Activated CD8-positive, alpha-beta memory T cell treated with anti-CD3 and anti-CD28 coated beads, Interleukin-2, amount 50 U/mL, for 4 hours (primary cell): ENCODE data around the gene G3BP1.
"Not testable (repeated sequence)": the region's sequence is repeated elsewhere in the genome, so short reads cannot be mapped to it uniquely, and the experiment has no call there.

Source experiments
- DNase-seq: peaks from one replicate; pipeline ENCODE4 v3.0.0-alpha.2; 2020

The G3BP1 gene

DNA sequence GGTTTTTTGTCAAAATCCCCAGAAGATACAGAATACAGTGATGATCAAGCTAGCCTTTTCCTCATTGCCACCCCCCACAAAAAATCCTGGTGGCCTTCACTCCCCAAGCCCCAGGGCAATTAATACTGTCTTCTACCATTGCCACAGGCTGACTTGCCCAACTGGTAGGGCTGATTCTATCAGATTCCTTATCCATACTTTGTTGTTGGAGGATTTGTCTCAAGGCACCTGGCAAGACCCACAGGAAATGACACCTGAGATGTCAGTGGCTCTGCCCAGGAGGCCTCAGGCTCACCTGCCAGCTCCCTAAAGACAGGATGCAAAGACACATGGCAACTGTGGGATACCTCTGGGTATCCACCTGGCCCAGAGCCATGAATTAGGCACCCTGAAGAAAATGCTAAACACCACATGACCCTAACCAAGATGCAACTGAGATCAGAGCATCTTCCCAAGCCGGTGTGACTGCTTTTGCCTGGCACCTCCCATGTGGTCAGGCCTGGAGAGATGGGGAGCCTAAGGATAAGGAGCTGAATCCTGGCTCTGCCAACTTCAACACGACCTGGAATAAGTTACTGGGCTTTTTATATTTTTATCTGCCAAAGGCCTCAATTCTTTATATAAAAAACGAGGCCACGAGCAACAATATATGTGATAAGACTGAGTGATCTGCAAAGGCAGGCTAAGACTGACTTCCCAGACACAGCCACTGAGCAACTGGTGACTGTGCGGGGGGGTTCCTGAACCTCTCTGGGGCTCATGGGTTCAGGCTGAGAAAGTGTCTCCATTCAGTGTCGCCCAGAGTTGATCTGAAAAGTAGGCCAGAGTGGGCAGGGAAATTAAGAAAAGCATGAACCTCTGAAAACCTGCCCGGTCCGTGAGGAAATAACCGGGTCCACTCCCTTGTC, 14.3 kb upstream of the G3BP1 start:
- peak; percentile 47 for DNase-seq

GRCh38 chr5:151758141-151758429, 13.7 kb upstream of the G3BP1 start:
- DNase-seq = no peak

DNA sequence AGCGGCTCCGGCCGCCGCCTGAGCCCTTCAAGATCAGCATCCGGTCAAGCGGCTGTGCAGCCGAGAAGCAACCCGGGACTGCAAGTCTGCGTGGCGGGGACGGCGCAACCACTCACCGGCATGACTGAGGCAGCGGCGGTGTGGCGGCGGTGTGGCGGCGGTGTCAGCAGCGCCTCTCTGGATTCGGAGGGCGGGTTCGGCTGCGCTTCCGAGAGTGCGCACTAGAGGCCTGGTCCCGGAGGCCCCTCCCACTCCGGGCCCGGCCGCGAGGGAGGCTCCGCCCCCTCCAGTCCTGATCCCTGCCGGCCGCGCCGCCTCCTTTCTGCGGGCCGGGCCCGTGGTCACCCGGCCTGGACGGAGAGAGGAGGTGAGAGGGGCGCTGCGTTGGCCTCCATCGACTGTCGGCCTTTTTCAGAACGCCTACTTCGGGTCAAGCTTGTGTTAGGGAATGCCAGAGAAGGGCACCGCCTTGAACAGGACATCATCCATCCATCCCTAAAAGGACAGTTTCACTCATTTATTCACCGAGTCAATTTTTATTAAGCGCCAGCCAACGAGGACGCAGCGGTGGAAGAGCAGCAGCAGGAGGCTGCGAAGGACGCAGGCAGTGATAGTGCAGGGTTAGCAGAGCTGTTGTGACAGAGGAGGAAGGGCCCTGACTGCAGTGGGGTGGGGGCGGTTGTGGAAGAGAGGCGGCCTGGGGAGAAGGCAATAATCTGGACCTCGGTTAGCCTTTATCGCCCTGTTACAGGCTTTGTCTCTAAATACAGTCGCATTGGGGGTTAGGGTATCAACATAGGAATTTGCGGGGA, 13.1 kb upstream of the G3BP1 start, which contains the start of gene ATOX1:
Gene ATOX1, minus strand, starts transcription at position 202 of the 812 bp plus-strand sequence. Its CDS starts 80 bp downstream, at position 122.
- peak; percentile 88 for DNase-seq

GRCh38 chr5:151764801-151765200, 7.0 kb upstream of the G3BP1 start:
- DNase-seq = no peak

DNA sequence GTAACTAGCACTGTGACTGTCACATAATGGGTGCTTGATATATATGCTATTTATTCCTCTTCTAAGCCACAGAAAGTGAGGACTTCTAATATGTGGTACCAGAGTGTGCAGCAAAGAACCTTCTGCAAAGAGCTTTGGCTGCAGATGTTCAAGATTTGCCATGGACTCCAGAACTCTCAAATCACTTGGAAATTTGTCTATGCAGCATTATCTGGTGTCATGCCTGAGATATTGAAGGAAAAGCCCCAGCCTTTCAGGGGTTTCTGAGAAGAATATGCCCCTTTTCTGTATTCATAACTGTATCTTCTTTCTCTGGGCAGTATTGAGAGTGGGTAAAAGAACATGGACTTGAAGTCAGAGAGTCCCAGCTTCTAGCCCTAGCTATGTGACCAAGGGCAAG, 4.8 kb upstream of the G3BP1 start:
- DNase-seq = no peak

GRCh38 chr5:151770383-151771258, 1.1 kb upstream of the G3BP1 start:
- DNase-seq = peak; percentile 57

- peak; percentile 33 for DNase-seq
Measured at GRCh38 chr5:151772029-151772845, 483 bp downstream of the G3BP1 start.

- no peak for DNase-seq
Measured at GRCh38 chr5:151772846-151773561, 1.2 kb downstream of the G3BP1 start.

DNA sequence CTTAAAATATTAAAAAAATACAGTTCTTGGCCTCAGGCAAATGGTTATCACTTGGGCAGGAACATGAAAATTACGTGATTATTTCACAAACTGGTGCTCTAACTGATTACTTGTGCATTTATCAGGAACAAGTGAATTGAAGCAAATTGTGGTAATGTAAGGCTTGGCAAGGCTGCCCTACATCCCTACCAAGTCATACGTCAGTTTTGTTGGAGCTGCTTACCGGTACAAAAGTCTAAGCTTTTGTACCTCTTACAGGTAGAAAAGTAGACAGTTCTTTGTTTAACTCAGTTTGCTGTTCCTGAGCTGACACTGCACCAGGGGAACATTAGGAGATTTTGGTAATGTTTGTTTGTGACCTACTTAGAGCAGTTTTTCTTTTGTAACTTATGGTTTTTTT, 2.2 kb downstream of the G3BP1 start:
- no peak for DNase-seq

DNA sequence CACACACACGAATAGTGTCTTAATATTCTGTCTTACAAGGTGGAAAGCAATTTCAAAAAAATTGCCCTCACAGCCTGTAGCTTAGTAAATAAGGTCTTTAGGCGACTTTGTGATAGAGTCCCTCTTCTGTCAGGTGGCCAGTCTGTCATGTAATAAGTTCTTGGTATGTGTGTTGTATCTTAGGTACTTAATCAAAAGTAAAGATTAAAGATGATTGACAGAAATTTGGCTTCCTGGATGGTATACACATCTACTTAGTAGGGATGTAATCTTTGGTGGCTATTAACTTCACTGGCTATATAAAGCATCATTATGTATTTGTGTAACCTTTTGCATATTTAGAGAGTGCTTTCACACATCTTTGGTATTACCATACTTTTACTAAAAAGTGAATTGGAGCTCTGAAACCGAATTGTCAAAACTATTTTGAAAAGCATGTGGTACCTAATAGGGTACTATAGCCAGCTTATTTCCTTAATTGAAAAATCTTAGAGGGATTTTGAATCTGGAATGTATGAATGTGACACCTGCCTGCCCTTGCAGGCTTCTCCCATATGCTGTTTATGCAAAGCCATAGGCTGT, 3.4 kb downstream of the G3BP1 start:
- no peak for DNase-seq

DNA sequence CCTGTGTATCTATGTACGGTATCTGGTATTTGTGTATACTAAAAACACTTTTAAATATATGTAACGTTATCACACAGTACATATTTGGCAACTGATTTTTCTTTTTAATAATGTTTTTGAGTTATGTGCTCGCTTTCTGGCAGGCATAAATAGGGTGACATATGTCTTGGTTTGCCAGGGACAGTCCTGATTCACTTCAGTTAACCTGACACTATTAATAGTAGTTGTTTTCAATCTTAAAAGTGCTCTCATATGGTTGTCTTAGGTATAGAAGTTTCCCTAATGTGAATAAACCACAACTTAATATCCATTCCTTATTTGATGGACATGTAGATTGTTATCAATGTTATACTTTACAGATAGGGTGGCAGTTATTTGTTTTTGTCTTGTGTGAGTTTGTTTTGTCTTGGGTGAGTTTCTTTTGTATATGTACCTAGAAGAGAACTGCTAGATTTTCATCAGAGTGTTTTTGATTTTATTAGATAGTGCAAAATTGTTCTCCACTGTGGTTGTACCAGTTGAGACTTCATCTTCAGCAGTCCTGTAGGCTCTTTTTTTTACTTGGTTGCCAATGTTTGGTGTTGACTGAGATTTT, 7.9 kb downstream of the G3BP1 start:
- DNase-seq = no peak

DNA sequence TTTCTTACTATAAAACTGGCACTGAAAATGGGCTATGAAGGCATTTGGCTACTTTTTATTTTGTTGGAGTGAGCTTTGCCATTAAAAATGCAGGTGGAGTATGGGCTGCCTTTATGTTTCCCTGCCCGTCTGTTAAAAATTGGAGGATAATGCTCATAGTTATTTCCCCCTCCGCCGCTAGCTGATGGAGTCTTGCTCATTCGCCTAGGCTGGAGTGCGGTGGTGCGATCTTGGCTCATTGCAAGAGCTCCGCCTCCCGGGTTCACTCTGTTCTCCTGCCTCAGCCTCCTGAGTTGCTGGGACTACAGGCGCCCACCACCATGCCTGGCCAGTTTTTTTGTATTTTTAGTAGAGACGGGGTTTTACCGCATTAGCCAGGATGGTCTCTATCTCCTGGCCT, 8.6 kb downstream of the G3BP1 start:
- DNase-seq = no peak

DNA sequence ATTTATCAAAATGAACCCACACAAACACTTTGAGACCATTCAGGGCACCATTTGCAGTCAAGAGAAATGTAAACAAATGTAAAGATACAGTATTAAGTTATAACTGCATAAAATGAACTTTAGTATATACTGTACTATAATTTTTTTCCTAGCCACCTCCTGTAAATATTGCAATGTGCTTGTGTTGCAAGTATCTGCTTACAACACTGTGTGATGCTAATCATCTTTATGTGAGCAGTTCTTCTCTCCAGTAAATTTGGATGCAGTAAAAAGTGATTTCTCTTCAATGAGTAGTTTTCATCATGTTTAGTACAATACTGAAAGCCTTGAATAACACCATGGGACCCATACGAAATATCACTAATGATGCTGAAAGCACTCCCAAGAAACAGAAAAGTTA, 9.4 kb downstream of the G3BP1 start:
- DNase-seq = no peak

DNA sequence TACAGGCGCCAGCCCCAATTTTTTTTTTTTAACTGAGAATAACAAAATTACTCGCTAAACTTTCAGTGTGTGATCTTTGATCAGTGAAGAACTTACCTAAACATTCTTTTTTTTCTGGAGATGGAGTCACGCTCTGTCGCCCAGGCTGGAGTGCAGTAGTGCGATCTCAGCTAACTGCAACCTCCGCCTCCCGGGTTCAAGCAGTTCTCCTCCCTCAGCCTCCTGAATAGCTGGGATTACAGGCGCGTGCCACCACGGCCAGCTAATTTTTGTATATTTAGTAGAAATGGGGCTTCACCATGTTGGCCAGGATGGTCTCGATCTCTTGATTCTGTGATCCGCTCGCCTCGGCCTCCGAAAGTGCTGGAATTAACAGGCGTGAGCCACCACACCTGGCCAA, 11.9 kb downstream of the G3BP1 start:
- DNase-seq = not testable (repeated sequence)

DNA sequence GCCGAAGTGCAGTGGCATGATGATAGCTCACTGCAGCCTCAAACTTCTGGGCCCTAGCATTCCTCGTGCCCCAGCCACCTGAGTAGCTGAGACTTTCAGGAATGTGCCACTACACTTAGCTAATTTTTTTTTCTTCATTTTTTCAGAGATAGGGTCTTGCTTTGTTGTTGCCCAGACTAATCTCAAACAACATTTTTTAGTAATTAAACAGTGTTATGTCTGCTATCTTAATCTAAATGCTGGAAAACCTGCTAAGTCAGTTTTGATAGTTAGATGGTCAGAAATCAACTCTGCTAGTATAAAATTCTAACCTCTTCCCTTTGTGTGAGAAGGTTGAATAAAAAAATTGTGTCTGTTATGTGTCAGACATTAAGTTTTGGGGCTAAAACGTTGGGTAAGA, 12.4 kb downstream of the G3BP1 start:
- no peak for DNase-seq

DNA sequence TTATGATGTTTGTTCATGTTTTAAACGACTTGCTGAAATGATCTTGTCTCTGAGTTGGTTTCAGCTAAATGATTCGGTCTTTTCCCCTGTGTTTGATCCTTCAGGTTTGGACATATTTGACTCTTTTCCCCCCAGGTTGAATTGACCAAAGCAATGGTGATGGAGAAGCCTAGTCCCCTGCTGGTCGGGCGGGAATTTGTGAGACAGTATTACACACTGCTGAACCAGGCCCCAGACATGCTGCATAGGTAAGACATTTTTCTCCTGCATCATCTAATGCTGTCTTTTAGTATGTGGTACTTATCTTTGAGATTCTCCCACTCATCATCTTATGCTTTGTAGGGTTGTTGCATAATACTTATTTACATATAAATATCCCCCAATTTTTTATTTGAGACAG, 14.7 kb downstream of the G3BP1 start:
- no peak for DNase-seq

- DNase-seq = no peak
Measured at GRCh38 chr5:151787817-151788216, 16.1 kb downstream of the G3BP1 start.

- DNase-seq = no peak
Measured at GRCh38 chr5:151793358-151793757, 21.6 kb downstream of the G3BP1 start.

GRCh38 chr5:151795426-151795825, 23.7 kb downstream of the G3BP1 start:
- DNase-seq = no peak

GRCh38 chr5:151798674-151799073, 26.9 kb downstream of the G3BP1 start:
- DNase-seq = no peak

DNA sequence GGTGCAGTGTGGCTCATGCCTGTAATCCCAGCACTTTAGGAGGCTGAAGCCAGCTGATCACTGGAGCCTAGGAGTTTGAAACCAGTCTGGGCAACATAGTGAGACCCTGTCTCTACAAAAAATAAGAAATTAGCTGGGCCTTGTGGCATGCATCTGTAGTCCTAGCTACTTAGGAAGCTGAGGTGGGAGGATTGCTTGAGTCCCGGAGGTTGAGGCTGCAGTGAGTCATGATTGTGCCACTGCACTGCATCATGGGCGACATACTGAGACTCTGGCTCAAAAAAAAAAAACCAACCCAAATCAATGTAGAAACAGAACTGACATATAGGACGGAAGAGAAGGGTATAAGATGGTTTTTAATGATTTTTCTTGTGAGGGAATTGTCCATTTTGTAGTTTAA, 27.7 kb downstream of the G3BP1 start:
- no peak for DNase-seq
